IMR-90 (cell line): ENCODE data around the gene SARS1. TPM values are rescaled to one million over a fixed set of nuclear protein-coding genes. Genes with fewer than 3 reads are reported as not detected.

Source experiments
- ATAC-seq: fragments of 200-7000 bp; cut with Tn5 transposase; 2 replicates; pipeline ENCODE4 v1.9.1; 2020; ENCODE audit warnings: low read depth, mild to moderate bottlenecking, moderate library complexity
- BruUV-seq: library from RNA; stranded (reverse); fragments of 400-500 nt; replicated peaks from 2 replicates; lab custom pipeline; 2021; lab: Mats Ljungman, UMichigan
- CTCF ChIA-PET: fragments of 300-600 bp; formaldehyde crosslinking; extraction: SDS; loops from one replicate; lab custom pipeline; 2021; ENCODE audit warnings: antibody characterized with exemption; lab: Yijun Ruan, JAX
- POLR2A ChIA-PET: fragments of 300-600 bp; sonication (Branson Sonifier 250); formaldehyde crosslinking; loops from one replicate; lab custom pipeline; 2022; ENCODE audit warnings: antibody characterized with exemption; ENCODE audit not compliant: unreplicated experiment; lab: Charles Lee
- DNase-seq: peaks from one replicate; pipeline ENCODE4 v3.0.0; 2013
- H2AFZ ChIP-seq: replicated peaks from 2 replicates; pipeline ENCODE3; 2013; ENCODE audit warnings: low read length, mild to moderate bottlenecking; ENCODE audit not compliant: poor library complexity
- H2AK5ac ChIP-seq: 2 replicates; pipeline ENCODE4 v1.6.1; 2013; ENCODE audit warnings: low read depth, low read length, inconsistent platforms
- H2AK9ac ChIP-seq: replicated peaks from 2 replicates; pipeline ENCODE3; 2013; ENCODE audit warnings: mild to moderate bottlenecking, low read depth, low read length, moderate library complexity; ENCODE audit not compliant: poor library complexity
- H2BK120ac ChIP-seq: 2 replicates; pipeline ENCODE4 v1.6.1; 2013; ENCODE audit warnings: low read depth, low read length, inconsistent platforms
- H2BK15ac ChIP-seq: 3 replicates; pipeline ENCODE4 v1.6.1; 2013; ENCODE audit warnings: low read depth, low read length, inconsistent platforms
- H2BK20ac ChIP-seq: 2 replicates; pipeline ENCODE4 v1.6.1; 2013; ENCODE audit warnings: low read depth, mild to moderate bottlenecking, inconsistent platforms, low read length, moderate library complexity
- H2BK5ac ChIP-seq: 2 replicates; pipeline ENCODE4 v1.6.1; 2013; ENCODE audit warnings: mild to moderate bottlenecking, low read depth, low read length, inconsistent platforms; ENCODE audit not compliant: poor library complexity, severe bottlenecking
- H3K14ac ChIP-seq: replicated peaks from 2 replicates; pipeline ENCODE4 v1.6.1; 2013; ENCODE audit warnings: low read depth, low read length, inconsistent platforms
- H3K18ac ChIP-seq: 2 replicates; pipeline ENCODE4 v1.6.1; 2013; ENCODE audit warnings: low read depth, low read length, control low read depth
- H3K23ac ChIP-seq: 2 replicates; pipeline ENCODE4 v1.6.1; 2013; ENCODE audit warnings: low read depth, low read length, inconsistent platforms
- H3K27ac ChIP-seq: 2 replicates; pipeline ENCODE4 v1.5.1; 2013; ENCODE audit warnings: mild to moderate bottlenecking, control low read depth, low read length; ENCODE audit not compliant: insufficient read depth
- H3K27me3 ChIP-seq: 2 replicates; pipeline ENCODE4 v1.6.1; 2013; ENCODE audit warnings: low read length; ENCODE audit not compliant: control insufficient read depth, insufficient read depth
- H3K36me3 ChIP-seq: 2 replicates; pipeline ENCODE4 v1.6.1; 2013; ENCODE audit warnings: low read length, mixed read lengths; ENCODE audit not compliant: control insufficient read depth, insufficient read depth
- H3K4ac ChIP-seq: 2 replicates; pipeline ENCODE4 v1.6.1; 2013; ENCODE audit warnings: low read depth, low read length, inconsistent platforms
- H3K4me1 ChIP-seq: 2 replicates; pipeline ENCODE4 v1.6.1; 2013; ENCODE audit warnings: low read length, mixed read lengths; ENCODE audit not compliant: control insufficient read depth, insufficient read depth
- H3K4me2 ChIP-seq: 2 replicates; pipeline ENCODE4 v1.6.1; 2013; ENCODE audit warnings: low read depth, mild to moderate bottlenecking, control low read depth, low read length, moderate library complexity
- H3K4me3 ChIP-seq: 2 replicates; pipeline ENCODE4 v1.5.1; 2013; ENCODE audit warnings: low read depth, mild to moderate bottlenecking, control low read depth, low read length, moderate library complexity; ENCODE audit not compliant: insufficient read depth
- H3K56ac ChIP-seq: 2 replicates; pipeline ENCODE4 v1.6.1; 2013; ENCODE audit warnings: low read length, inconsistent platforms; ENCODE audit not compliant: insufficient read depth; ENCODE audit errors: extremely low read depth
- H3K79me1 ChIP-seq, 2 experiments: 2 replicates each; pipeline ENCODE4 v1.6.1; 2013; ENCODE audit warnings: low read length in 2 of 2, inconsistent platforms in 1 of 2, low read depth in 1 of 2
- H3K9ac ChIP-seq: 2 replicates; pipeline ENCODE4 v1.6.1; 2013; ENCODE audit warnings: low read depth, low read length, control low read depth
- H3K9me1 ChIP-seq: 2 replicates; pipeline ENCODE4 v1.6.1; 2013; ENCODE audit warnings: low read length, inconsistent platforms; ENCODE audit not compliant: insufficient read depth
- H3K9me3 ChIP-seq: 2 replicates; pipeline ENCODE4 v1.6.1; 2013; ENCODE audit warnings: low read length; ENCODE audit not compliant: control insufficient read depth, insufficient read depth
- H4K20me1 ChIP-seq: 2 replicates; pipeline ENCODE4 v1.6.1; 2013; ENCODE audit warnings: low read length, inconsistent platforms; ENCODE audit not compliant: insufficient read depth
- H4K5ac ChIP-seq: 2 replicates; pipeline ENCODE4 v1.6.1; 2013; ENCODE audit warnings: mild to moderate bottlenecking, low read depth, low read length, control low read depth
- H4K8ac ChIP-seq, 2 experiments: 2 replicates each; pipeline ENCODE4 v1.6.1; 2013; ENCODE audit warnings: low read depth in 2 of 2, low read length in 2 of 2, control low read depth in 1 of 2, inconsistent platforms in 1 of 2
- H4K91ac ChIP-seq: 2 replicates; pipeline ENCODE4 v1.6.1; 2013; ENCODE audit warnings: low read depth, low read length, inconsistent platforms; ENCODE audit not compliant: insufficient read depth
- RFX5 ChIP-seq: IDR thresholded peaks from 2 replicates; pipeline ENCODE4 v1.8.0; 2012; ENCODE audit warnings: low read depth, mild to moderate bottlenecking, low read length, moderate library complexity
- SMC3 ChIP-seq: fragments of 150-350 bp; IDR thresholded peaks from 2 replicates; pipeline ENCODE4 v1.6.1; 2016; ENCODE audit warnings: low read depth, mild to moderate bottlenecking, antibody characterized with exemption, low read length, moderate library complexity
- WGBS, 2 experiments: methylation state at CpG; one replicate each; pipeline versions ENCODE4 v1.1.5 to v1.1.7; 2013; ENCODE audit warnings: missing lambda C conversion rate in 2 of 2; ENCODE audit not compliant: insufficient read length in 1 of 2; ENCODE audit errors: extremely low coverage in 2 of 2; 5-methylcytosine and 5-hydroxymethylcytosine counted together
- dilution Hi-C: fragments of 300-500 bp; cut with HindIII; formaldehyde crosslinking; loops from one replicate; pipeline ENCODE4 v1.14.3; 2018; ENCODE audit warnings: low sequenced_read_pairs; ENCODE audit not compliant: unreplicated experiment
- in situ Hi-C: fragments of 300-500 bp; cut with MboI; formaldehyde crosslinking; loops from 3 replicates; pipeline ENCODE4 v1.14.3; 2019; ENCODE audit warnings: low sequenced_read_pairs, inconsistent platforms, mixed read lengths
- intact Hi-C: fragments of 100-400 bp; cut with micrococcal nuclease; formaldehyde crosslinking; loops from 2 replicates; pipeline ENCODE4 v1.10.0; 2022
- polyA plus RNA-seq, 3 experiments: library from polyadenylated mRNA; depleted of rRNA; stranded (reverse); fragments of >200 nt; gene quantifications; 2 replicates each; pipeline ENCODE4 v1.2.3, GENCODE V29; 2012; ENCODE audit warnings: low replicate concordance in 1 of 3
- total RNA-seq: library from RNA; depleted of rRNA; stranded (reverse); fragments of >200 nt; gene quantifications from 2 replicates; pipeline ENCODE4 v1.2.3, GENCODE V29; 2012

Gene SARS1
- total and polyA plus RNA-seq, 2 of the 4 experiments (the other 2 are of a cell fraction), result 231 to 348 TPM

GRCh38 chr1:109257682-109258421, 44.1 kb downstream of the SARS1 start:
- H3K9me3 ChIP-seq, result no peaks in the 10 kb centered on the region
- H3K4me3 ChIP-seq, result no peak overlapping the region
- intact Hi-C loops (no loop called here), in situ Hi-C loops (no loop called here), dilution Hi-C loops (no loop called here)
- H3K27ac ChIP-seq, result no peak overlapping the region
- H3K36me3 ChIP-seq, result no peaks in the 10 kb centered on the region
- ChIA-PET POLR2A (no interaction called here), CTCF (no interaction called here)
- H3K4ac ChIP-seq, result no peak overlapping the region
- H4K5ac ChIP-seq, result no peak overlapping the region
- no peak overlapping the region for H2AFZ ChIP-seq
- H3K9ac ChIP-seq, result no peak overlapping the region
- no peak overlapping the region for H2BK15ac ChIP-seq
- H3K23ac ChIP-seq, result no peak overlapping the region
- no peak overlapping the region for H3K4me2 ChIP-seq
- peaks cover 14% of the 10 kb centered on the region for H3K4me1 ChIP-seq
- no TSS peak for BruUV-seq
- TF ChIP-seq SMC3 (no peak), RFX5 (no peak)
- no peak overlapping the region for H2BK120ac ChIP-seq
- H2AK9ac ChIP-seq, result peak overlapping the region; percentile 38
- H3K9me1 ChIP-seq, result no peaks in the 10 kb centered on the region; the same call in 1 of the 2 replicates
- H2BK20ac ChIP-seq, result no peak overlapping the region
- DNase-seq, result no peak
- H3K27me3 ChIP-seq, result no peaks in the 10 kb centered on the region
- no peak overlapping the region for H3K14ac ChIP-seq
- H4K91ac ChIP-seq, result no peak overlapping the region
- no peak overlapping the region for H2BK5ac ChIP-seq
- H3K79me1 ChIP-seq, result 0 out of 4 replicates have a peak, but pooled peaks cover 0 to 8% of the 10 kb centered on the region in 2 experiments
- H4K8ac ChIP-seq, result no peak overlapping the region
- no peaks in the 10 kb centered on the region for H4K20me1 ChIP-seq
- 90% methylated on average over 2 of the region's 15 CpGs; no CpG with 5 or more reads in 1 of the 2 experiments for WGBS, 2 experiments
- no peak for ATAC-seq
- no peak overlapping the region for H3K56ac ChIP-seq
- no peak overlapping the region for H3K18ac ChIP-seq
- no peak overlapping the region for H2AK5ac ChIP-seq
